ENCODE data around the gene COP1.

- TF ChIP-seq, protein P1, sequence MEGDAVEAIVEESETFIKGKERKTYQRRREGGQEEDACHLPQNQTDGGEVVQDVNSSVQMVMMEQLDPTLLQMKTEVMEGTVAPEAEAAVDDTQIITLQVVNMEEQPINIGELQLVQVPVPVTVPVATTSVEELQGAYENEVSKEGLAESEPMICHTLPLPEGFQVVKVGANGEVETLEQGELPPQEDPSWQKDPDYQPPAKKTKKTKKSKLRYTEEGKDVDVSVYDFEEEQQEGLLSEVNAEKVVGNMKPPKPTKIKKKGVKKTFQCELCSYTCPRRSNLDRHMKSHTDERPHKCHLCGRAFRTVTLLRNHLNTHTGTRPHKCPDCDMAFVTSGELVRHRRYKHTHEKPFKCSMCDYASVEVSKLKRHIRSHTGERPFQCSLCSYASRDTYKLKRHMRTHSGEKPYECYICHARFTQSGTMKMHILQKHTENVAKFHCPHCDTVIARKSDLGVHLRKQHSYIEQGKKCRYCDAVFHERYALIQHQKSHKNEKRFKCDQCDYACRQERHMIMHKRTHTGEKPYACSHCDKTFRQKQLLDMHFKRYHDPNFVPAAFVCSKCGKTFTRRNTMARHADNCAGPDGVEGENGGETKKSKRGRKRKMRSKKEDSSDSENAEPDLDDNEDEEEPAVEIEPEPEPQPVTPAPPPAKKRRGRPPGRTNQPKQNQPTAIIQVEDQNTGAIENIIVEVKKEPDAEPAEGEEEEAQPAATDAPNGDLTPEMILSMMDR (IDR thresholded peaks at IDR 0.05; ENCODE audit: extremely low read depth in 1 of 2, insufficient read depth in 1 of 2, low read depth in 1 of 2, low read length in 2 of 2), result no peak
- TF ChIP-seq POLR2AphosphoS5 (IDR thresholded peaks at IDR 0.05; ENCODE audit: insufficient read depth, low read depth, low read length), result no peak
- no peak for TF ChIP-seq POLR2A (IDR thresholded peaks at IDR 0.05; ENCODE audit: low read depth, low read length)
- no peak for TF ChIP-seq EZH2 (IDR thresholded peaks at IDR 0.05; ENCODE audit: borderline replicate concordance, low read depth, low read length, severe bottlenecking)
- TF ChIP-seq MAX (IDR thresholded peaks at IDR 0.05; ENCODE audit: insufficient read depth, insufficient read length), result no peak
Observed at GRCh38 chr1:176193023-176193422, 14.1 kb downstream of the COP1 start.

Measured in endothelial cell of umbilical vein (primary cell).